HEK293 (cell line): ENCODE data around the gene SERPINA10.

Experiments
- ZNF121 ChIP-seq: fragments of 450-650 bp; formaldehyde crosslinking; IDR thresholded peaks from 2 replicates; pipeline ENCODE4 v1.5.1; 2016; ENCODE audit warnings: missing biosample characterization, missing genetic modification characterization
- ZNF701 ChIP-seq: fragments of 450-650 bp; formaldehyde crosslinking; IDR thresholded peaks from 2 replicates; pipeline ENCODE4 v1.5.1; 2016; ENCODE audit warnings: missing biosample characterization, missing genetic modification characterization
- TF ChIP-seq, protein P1 (sequence below): fragments of 450-650 bp; formaldehyde crosslinking; IDR thresholded peaks from 2 replicates; pipeline ENCODE4 v1.5.1; 2016; ENCODE audit warnings: missing biosample characterization, missing genetic modification characterization
- TF ChIP-seq, protein P2 (sequence below): fragments of 450-650 bp; formaldehyde crosslinking; IDR thresholded peaks from 2 replicates; pipeline ENCODE4 v1.5.1; 2016; ENCODE audit warnings: missing biosample characterization, missing genetic modification characterization
- TF ChIP-seq, protein P3 (sequence below): fragments of 450-650 bp; formaldehyde crosslinking; IDR thresholded peaks from 2 replicates; pipeline ENCODE4 v1.5.1; 2016; ENCODE audit warnings: missing biosample characterization, missing genetic modification characterization

DNA sequence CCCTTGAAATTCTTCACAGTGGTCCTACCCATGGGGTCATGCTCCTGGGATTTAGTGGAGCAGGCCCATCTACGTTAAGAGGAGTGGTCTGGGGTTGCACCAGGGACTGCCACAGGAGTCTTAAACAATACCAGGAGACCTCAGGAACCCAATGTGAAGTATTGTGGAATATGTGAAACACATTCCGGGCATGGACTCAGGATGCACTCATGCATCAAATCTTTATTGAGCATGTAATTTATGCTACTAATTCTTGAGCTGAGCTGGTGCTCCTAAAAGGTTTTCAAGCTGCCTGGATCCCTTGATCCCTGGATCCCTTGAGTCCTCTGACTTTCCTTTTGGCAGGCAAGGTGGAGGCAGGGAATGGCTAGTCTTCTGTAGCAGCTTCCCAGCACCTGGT, 8.8 kb downstream of the SERPINA10 start:
- TF ChIP-seq, protein P1, sequence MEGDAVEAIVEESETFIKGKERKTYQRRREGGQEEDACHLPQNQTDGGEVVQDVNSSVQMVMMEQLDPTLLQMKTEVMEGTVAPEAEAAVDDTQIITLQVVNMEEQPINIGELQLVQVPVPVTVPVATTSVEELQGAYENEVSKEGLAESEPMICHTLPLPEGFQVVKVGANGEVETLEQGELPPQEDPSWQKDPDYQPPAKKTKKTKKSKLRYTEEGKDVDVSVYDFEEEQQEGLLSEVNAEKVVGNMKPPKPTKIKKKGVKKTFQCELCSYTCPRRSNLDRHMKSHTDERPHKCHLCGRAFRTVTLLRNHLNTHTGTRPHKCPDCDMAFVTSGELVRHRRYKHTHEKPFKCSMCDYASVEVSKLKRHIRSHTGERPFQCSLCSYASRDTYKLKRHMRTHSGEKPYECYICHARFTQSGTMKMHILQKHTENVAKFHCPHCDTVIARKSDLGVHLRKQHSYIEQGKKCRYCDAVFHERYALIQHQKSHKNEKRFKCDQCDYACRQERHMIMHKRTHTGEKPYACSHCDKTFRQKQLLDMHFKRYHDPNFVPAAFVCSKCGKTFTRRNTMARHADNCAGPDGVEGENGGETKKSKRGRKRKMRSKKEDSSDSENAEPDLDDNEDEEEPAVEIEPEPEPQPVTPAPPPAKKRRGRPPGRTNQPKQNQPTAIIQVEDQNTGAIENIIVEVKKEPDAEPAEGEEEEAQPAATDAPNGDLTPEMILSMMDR (tag by site-specific recombination): no peak
- TF ChIP-seq, protein P2, sequence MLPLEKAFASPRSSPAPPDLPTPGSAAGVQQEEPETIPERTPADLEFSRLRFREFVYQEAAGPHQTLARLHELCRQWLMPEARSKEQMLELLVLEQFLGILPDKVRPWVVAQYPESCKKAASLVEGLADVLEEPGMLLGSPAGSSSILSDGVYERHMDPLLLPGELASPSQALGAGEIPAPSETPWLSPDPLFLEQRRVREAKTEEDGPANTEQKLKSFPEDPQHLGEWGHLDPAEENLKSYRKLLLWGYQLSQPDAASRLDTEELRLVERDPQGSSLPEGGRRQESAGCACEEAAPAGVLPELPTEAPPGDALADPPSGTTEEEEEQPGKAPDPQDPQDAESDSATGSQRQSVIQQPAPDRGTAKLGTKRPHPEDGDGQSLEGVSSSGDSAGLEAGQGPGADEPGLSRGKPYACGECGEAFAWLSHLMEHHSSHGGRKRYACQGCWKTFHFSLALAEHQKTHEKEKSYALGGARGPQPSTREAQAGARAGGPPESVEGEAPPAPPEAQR (tag by site-specific recombination): no peak
- TF ChIP-seq ZNF121 (no peak), ZNF701 (tag by site-specific recombination) (no peak)
- TF ChIP-seq, protein P3, sequence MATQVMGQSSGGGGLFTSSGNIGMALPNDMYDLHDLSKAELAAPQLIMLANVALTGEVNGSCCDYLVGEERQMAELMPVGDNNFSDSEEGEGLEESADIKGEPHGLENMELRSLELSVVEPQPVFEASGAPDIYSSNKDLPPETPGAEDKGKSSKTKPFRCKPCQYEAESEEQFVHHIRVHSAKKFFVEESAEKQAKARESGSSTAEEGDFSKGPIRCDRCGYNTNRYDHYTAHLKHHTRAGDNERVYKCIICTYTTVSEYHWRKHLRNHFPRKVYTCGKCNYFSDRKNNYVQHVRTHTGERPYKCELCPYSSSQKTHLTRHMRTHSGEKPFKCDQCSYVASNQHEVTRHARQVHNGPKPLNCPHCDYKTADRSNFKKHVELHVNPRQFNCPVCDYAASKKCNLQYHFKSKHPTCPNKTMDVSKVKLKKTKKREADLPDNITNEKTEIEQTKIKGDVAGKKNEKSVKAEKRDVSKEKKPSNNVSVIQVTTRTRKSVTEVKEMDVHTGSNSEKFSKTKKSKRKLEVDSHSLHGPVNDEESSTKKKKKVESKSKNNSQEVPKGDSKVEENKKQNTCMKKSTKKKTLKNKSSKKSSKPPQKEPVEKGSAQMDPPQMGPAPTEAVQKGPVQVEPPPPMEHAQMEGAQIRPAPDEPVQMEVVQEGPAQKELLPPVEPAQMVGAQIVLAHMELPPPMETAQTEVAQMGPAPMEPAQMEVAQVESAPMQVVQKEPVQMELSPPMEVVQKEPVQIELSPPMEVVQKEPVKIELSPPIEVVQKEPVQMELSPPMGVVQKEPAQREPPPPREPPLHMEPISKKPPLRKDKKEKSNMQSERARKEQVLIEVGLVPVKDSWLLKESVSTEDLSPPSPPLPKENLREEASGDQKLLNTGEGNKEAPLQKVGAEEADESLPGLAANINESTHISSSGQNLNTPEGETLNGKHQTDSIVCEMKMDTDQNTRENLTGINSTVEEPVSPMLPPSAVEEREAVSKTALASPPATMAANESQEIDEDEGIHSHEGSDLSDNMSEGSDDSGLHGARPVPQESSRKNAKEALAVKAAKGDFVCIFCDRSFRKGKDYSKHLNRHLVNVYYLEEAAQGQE: no peak
